ENCODE data around the gene PARM1.

The PARM1 gene

DNA sequence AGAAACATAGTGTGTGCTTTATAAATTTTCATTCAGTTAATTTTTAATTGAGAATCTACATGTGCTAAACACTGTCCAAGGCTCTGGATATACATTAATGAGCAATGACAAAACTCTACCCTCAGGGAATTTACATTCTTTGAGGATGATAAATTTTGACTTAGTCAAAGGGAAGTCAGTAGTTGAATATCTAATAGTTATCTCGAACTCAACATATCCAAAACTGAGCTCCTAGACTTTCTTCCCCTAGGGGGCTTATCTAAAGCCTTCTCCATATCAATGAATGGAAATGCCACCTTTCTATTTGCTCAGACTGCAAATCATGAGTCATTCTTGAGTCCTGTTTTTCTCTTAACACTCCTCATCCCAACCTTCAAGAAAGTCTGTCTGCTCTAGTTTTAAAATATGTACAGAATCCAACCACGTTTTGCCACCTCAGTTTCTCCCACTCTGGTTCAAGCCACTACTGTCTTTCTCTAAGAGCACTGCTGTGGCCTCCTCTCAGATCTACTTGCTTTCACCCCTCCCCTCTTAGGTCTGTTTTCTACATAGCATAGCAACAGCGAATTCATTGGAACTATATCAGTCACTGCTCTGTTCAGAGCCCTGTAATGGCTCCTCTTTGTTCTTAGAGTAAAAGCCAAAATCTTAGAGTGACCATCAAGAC is 9.5 kb downstream of the PARM1 start:
- DNase-seq (ENCODE audit: low read depth): no peak

DNA sequence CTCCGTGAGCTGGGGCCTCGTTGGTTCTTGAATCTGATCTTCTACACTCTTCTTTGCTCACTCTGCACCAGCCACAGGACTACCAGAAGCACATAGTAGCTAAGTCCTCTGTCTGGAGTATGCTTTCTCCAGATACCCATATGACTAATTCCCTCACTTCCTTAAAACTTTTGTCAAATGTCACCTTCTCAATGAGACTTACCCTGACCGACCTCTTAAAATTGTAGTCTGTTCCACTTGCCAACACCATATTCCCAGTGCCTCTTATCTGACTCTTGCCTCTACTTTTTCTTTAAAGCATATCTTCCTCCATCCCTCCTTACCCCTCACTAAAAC is 10.0 kb downstream of the PARM1 start:
- DNase-seq (ENCODE audit: low read depth): no peak

DNA sequence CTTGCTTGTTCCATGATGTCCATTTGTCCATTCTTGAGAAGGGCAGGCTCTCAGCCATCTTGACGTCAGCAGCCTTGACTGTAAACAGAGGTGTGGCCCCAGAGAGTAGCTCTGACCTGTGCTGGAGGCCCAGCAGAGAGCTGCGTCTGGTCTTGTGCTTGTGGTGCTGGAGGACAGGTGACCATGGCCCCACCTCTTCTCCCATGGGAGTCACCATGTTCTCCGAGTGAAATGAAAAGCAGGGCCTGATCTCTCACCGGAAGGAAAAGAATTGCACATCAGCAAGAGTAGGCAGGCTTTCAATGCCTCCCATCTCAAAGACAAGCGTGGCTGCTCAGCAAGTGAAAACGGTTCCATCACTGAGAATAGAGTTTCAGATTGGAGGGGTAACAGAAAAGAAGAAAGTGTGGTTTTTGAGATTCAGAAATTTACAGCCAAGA is 11.5 kb downstream of the PARM1 start:
- DNase-seq (ENCODE audit: low read depth): no peak

DNA sequence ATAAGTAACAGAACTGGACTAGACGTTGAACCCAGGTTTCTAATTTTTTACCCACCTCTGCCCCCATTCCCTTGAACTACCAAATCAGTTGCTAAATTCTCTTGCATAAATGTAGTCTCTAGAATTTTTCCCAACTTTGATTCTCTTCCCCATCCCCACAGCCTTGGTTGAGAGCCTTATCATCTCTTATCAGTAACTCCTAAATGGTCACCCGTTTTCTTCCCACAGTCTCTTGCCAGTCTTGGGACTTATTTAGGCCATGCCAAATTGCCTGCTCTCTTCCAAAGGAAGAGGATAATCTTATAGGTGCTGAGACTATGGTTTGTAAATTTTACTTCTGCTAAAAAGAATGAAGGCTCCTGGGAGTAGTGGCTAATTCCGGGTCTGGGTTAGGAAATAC is 13.3 kb downstream of the PARM1 start:
- no peak for DNase-seq (ENCODE audit: low read depth)

DNA sequence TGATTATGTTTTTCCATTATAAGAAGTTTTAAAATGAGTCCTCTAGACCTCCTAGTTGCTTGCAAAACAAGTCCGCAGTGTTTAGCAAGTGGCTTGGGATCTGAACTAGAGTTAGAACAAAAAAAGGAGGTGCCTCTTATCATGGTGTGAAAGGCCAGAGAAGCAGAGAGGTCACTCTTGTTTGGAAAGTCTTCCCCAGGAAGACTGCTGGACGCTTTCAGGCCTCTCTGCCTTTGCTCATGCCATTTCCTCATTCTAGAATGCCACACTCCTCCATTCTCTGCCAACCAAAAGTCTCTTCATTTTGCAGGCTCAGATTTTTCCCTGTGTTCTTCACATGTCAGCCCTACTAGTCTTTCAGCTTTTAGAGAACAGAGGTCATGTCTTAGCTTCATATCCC is 14.9 kb downstream of the PARM1 start:
- DNase-seq (ENCODE audit: low read depth): no peak

DNA sequence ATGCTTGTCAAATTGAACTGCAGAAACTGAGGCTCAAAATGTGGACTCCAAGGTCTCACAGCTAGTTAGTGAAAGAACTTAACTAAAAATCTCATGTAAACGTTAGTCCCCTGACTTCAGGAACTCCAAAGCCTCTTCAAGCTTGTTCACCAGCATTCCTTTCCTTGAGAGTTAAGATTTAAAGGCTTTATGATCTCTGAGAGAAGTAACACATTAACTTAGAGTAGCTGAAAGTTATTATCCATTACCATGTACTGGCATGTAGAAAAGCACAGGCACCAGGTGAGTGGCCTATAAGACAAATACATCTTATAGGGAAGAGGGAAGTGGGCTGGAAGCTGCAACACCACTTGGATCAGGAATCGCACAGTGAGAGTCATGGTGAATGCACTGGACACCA is 15.3 kb downstream of the PARM1 start:
- DNase-seq (ENCODE audit: low read depth): no peak

DNA sequence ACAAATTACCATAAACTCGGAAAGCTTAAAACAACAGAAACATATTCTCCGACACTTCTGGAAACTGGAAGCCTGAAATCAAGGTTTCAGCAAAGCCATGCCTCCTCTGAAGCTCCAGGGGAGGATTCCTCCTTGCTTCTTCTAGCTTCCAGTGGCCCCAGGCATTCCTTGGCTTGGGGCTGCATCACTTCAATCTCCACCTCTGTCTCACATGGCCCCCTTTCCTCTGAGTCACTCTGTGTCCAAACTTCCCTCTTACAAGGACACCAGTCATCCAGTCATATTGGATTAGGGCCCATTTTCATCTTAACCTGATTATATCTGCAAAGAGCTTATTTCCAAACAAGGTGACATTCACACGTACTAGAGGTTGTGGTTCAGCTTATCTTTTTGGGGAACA is 17.3 kb downstream of the PARM1 start:
- no peak for DNase-seq (ENCODE audit: low read depth)

DNA sequence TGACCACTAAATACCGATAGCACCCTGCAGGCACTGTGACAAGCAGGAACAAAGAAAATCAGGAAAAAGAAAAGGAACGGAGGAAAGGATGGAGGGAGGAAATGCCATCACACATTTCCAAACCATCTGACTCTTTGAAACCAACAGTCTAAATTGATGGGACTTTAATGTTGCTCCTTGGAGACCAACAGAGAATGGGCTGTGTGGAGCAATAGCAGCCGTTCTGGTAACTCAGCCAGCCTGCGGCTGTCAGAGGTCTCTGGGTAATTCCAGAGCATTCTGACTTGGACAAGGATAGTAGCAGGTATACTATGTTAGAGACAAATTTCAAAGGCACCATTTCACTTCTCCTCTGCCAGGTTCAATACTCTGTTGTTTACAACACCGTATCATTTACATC is 18.0 kb downstream of the PARM1 start:
- DNase-seq (ENCODE audit: low read depth): no peak

DNA sequence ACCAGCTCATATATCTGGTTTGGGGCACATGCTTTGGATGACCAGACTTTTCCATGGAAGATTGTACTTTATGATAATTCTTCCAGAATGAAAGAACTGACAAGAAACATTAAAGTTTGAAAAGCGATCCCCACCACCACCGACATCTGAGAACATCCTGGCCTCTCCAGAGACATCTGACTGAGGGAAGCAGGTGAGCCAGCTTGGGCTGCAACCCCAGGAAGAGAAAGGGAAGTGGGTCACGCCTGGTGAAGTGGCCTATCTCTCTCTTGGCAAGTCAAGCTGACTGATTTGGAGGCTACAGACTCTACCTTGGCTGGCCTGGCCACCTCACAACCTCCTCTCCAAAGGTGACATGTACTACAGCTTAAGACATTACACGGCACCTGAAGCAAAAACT is 20.7 kb downstream of the PARM1 start:
- no peak for DNase-seq (ENCODE audit: low read depth)

DNA sequence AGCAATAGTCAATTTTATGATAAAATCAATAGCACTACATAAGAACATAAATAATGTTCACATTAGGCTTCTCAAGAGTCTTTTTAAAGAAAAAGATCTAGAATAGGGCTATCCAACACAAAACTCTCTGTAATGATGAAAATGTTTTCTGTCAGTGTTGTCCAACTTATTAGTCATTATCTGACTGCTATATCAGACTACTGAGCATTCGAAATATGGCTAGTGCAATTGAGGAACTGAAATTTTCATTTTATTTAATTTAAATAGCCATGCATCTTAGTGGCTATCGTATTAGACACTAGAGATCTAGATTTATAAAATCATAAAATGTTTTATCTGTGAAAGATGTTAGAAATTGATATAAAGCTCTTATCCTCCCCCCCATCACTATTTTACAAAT is 26.0 kb downstream of the PARM1 start:
- DNase-seq (ENCODE audit: low read depth): no peak

DNA sequence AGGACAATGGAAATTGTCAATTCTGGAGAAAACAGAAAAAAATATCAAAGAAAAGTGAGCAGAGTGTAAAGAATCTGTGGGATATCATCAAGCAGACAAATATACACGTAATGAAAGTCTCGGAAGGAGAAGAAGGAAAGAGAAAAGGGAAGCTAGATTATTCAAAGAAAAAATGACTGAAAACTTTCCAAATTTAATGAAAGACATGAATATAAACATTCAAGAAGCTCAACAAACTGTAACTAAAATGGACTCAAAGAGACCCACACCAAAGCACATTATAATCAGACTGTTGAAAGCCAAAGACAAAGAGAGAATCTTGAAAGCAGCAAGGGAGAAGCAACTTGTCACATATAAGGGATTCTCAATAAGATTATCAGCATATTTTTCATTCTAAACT is 28.3 kb downstream of the PARM1 start:
- DNase-seq (ENCODE audit: low read depth): no peak

DNA sequence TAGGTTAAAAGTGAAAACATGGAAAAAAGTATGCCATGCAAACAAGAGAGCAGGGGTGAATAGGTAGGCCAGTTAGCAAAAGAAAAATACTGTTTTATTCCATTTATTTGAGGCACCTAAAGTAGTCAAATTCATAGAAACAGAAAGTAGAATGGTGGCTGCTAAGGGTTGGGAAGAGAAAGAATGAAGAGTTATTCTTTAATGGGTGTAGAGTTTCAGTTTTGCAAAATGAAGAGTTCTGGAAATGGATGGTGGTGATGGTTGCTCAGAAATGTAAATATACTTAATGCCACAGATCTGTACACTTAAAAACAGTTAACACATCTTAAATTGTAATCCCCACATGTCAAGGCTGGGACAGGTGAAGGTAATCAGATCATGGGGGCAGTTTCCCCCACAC is 29.7 kb downstream of the PARM1 start:
- no peak for DNase-seq (ENCODE audit: low read depth)

DNA sequence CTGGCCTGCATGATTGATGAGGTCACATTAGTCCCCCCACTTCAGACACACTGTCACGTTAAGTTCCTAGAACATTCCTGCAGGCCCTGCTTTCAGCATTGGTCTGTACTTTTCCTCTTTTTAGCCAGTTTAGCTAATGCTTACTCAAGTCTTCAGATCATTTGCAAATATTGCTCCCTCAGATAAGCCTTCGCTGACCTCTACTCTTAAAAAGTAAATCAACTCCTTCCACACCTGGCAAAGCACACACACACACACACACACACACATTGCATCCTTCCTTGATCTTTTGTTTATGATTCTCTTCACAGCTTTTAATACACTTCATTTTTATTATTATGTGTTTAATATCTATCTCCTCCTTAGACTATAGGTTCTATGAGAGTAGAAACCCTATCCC is 31.4 kb downstream of the PARM1 start:
- no peak for DNase-seq (ENCODE audit: low read depth)

DNA sequence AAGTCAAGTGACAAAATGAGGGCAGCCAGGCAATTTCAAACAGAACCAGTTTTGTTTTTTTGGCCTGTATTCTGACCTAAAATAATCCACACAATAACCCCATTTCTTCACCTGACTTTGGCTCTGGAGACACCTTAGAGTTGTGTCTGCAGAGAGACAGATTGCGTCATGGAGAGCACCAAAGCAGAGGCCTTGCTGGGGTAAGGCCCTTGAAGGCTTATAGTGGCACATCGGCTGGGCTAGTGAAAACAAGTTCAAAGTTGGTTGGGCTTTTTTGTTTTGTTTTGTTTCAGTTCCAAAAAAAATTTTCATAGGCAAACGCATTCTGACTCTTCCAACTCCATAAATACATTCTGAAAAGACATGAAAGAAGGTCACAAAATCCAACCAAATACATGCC is 34.4 kb downstream of the PARM1 start:
- no peak for DNase-seq (ENCODE audit: low read depth)

DNA sequence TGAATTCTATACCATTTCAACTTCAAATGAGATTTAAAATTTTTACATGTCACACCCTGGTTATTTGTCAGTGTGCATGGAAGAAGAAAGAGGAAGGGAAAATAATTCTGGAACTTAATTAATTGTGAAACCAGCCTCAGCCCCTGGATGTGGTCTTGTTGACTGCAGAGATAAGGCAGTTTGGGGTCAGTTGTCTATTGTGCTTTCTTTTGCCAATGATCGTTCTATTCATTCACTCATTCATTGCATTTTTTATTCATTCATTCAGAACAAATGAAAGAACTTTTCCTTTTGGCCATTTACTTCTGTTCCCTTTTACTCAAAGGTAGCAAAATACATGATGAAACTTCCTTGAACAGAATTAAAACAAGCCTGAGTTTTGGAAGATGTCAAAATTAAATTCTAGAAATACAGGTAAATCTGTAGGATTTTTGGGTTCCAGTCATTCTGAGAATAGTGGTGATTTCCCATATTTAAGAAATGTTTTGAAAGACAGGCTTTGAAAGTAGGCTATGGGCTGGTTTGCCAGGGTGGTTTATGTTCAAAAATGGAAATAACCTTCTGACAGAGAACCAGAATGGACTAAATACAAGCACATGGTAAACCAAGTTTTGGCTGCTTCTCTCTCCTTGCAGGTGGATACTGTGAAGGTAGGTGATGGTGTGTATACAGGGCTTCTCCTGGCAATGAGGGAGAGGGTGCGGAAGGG is 35.7 kb downstream of the PARM1 start:
- DNase-seq (ENCODE audit: low read depth): no peak

DNA sequence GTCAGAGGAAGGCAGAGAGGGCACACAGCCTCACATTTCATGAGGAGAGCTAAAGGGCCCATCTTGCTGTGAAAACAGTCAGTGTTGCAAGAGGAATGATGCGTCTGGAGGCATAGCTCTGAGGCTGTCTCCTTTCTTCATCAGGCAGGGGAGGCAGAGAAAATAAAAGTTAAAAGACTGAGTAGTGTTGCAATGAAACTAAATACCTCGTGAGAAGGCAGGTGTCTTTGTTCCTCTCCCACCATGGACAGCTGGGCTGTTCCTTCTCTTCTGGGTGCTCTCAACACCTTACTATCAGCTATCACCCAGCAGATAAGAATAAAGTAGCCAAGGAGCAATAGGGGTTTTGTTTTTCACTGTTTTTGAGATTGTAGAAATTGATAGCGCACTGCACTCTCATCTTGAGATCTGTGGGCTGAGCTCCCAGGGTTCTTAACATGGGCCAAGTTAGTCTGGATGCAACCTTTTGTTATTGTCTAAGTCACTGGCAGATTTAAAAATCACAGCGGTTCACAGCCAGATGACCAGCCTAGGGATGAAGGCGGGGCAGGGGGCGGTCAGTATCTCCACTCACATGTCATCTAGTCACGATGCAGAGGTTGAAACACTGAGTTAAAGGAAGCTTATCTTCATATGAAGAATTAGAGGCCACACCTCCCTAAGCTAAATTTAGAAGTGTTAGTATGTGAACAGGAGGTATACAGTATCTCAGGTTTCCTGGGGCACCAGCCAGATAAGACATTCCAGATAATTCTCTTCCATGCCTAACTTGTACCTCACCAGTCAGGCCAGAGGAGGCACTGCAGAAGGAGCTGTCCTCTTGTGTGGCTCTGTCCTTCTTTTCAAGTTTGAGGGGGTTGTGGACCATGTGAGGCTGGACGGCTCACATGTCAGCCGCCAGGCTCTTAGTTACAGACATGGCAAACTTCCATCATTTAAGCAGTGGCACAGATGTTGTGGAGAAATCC is 36.9 kb downstream of the PARM1 start:
- DNase-seq (ENCODE audit: low read depth): no peak

DNA sequence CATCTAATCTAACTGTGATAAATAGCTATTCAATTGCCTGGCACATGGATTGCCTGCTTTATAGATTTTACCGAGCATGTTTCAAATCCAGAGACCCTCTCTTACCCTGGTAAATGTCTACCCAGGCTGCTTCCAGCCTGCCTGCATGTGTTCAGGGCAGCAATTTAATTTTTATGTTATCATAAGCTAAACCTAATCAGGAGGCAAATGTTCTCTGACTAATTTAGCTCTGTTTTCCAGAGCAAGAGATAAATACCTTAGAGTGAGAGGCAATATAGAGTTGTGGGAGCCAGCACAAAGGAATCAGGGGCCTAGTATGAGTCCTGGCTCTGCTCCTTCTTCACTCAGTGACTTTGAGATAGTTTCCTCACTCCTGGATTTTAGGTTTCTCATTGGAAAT is 37.7 kb downstream of the PARM1 start:
- no peak for DNase-seq (ENCODE audit: low read depth)

DNA sequence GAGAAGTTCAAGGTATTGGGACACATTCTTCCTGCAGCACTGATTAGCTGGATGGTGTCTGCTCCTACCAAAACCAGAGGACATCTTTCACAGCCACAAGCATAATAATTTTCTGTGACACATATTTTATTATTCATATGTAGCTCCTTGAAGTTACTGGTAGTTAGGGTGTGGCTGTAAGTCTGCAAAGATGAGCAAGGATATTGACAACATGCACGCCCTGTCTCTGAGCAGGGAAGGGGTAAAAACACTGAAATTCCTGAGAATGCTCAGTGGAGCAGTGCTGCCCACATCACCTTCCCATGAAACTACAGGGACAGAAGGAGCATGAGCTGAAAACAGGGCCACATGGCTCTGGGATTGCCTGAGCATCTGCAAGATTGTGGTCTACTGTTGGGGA is 38.9 kb downstream of the PARM1 start:
- no peak for DNase-seq (ENCODE audit: low read depth)

DNA sequence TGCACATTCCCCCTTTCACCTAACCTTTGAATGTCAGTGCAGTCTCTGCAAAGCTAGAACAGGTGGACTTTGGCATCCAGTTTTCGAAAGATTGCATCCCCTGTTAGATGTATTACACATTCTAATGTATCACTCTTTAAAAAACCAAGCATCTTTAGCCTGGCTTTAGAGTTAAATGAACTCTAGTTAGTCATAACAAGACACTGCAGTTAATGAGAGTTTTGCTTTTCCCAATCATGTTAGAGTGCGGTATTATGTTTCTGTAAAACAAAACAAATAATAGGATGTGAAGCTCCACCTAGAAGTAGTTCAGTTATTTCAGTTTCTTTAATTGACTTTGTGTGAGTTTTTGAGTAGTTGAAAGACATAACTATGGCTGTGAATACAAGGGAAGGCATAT is 42.2 kb downstream of the PARM1 start:
- DNase-seq (ENCODE audit: low read depth): no peak

DNA sequence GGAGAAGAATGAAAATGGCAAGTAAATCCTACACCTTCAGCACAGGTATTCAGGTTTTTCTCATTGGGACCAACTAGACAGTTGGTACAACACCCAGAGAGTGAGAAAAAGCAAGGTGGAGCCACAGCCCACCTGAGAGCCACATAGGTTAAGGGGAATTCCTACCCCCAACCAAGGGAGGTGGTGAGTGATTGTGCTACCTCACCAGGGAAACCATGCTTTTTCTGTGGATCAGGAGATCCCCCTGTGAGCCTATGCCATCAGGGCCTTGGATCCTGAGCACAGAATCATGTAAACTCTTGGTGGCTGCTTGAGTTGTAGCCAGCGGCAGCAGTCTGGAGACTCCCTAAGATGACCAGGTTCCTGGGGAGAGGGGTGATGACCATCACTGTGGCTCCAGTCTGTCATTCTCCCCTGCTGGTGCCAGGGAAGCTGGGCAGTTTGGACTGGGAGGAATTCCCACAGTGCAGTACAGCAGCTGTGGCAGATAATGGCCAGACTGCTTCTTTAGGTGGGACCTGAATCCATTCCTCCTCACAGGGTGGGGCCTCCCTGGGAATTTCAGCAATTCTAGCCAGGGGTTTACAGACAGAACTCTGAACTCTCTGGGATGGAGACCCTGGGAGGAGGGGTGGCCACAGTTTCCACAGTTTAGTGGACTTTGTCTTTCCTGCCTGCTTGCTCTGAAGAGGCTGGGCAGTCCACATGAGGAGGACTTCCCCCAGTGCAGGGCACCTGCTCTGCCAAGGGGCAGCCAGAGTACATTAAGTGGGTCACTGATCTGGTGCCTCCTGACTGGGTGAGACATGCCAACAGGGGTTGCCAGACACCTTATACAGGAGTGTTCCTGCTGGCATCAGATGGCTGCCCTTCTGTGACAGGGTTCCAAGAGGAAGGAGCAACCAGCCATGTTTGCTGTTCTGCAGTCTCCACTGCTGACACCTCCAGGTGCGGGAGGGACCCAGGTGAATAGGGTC is 43.2 kb downstream of the PARM1 start:
- DNase-seq (ENCODE audit: low read depth): no peak

DNA sequence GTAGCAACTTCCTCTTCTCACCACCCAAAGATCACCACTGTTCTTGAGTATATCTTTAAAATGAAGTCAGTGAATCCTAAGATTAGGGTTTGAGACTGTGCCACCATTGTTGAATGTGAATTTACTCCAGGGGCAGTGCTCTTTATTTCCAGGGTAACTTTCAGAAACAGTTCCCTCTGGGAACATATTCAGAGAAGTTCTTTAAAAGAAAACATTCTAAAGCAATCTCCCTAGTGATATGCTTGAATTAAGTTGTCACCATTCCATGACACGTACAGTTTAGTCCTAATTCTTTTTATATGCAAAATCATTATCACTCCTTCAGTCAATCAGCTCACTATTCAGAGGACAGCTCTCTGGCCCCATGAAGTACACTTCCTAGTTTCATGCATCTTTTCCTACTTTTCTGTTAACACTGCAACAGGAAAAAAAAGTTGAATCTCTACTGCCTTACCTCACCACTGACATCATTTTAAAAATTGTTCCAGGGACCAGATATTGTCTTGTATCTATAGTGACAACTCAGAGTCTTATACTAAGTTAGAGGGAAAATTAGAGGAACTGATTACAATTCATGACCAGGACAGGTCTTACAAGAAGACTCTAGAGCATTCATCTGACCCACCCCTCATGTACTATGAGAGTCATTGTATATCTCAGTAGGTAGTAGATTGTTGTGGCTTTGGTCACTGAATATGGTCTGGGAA is 49.8 kb downstream of the PARM1 start:
- DNase-seq (ENCODE audit: low read depth): no peak

Measured in stimulated activated CD8-positive, alpha-beta memory T cell treated with anti-CD3 and anti-CD28 coated beads, Interleukin-15, amount 100 ng/mL, for 1 hour (primary cell).